Prostate gland (tissue), 2 donors: ENCODE measurements around the gene EXD3.

Source experiments
- POLR2A ChIP-seq: fragments of 450-650 bp; IDR thresholded peaks from one replicate; pipeline ENCODE4 v1.6.1; 2016; ENCODE audit warnings: antibody characterized with exemption, mild to moderate bottlenecking
- TF ChIP-seq, protein P1 (sequence below), 4 experiments: fragments of 200-600 bp in 2 of 4; fragments of 450-650 bp in 2 of 4; sonication (generic) in 2 of 4; IDR thresholded peaks; 1 replicate in 3 of 4; 2 replicates in 1 of 4; pipeline ENCODE4 v1.5.1; 2016 to 2019; ENCODE audit warnings: antibody characterized with exemption in 4 of 4, mild to moderate bottlenecking in 2 of 4, moderate library complexity in 2 of 4

- TF ChIP-seq POLR2A, result no peak
- TF ChIP-seq, protein P1, sequence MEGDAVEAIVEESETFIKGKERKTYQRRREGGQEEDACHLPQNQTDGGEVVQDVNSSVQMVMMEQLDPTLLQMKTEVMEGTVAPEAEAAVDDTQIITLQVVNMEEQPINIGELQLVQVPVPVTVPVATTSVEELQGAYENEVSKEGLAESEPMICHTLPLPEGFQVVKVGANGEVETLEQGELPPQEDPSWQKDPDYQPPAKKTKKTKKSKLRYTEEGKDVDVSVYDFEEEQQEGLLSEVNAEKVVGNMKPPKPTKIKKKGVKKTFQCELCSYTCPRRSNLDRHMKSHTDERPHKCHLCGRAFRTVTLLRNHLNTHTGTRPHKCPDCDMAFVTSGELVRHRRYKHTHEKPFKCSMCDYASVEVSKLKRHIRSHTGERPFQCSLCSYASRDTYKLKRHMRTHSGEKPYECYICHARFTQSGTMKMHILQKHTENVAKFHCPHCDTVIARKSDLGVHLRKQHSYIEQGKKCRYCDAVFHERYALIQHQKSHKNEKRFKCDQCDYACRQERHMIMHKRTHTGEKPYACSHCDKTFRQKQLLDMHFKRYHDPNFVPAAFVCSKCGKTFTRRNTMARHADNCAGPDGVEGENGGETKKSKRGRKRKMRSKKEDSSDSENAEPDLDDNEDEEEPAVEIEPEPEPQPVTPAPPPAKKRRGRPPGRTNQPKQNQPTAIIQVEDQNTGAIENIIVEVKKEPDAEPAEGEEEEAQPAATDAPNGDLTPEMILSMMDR (IDR thresholded peaks at IDR 0.05), result no peak
Measured at GRCh38 chr9:137321726-137322361, 101.1 kb downstream of the EXD3 start.
